NCI-H2196 (cell line): ENCODE data around the gene EHBP1L1.

ENCODE experiments used
- DNase-seq: peaks from one replicate; lab custom pipeline; 2025; ENCODE audit not compliant: unreplicated experiment; lab: John Stamatoyannopoulos, UW

Gene EHBP1L1

GRCh38 chr11:65575568-65576231 is at the start of gene EHBP1L1:
TSS of gene EHBP1L1 (plus strand) at chr11:65576053. CDS start at chr11:65576303, 250 bp downstream.
- peak; percentile 75 for DNase-seq

GRCh38 chr11:65526744-65527143 is 49.1 kb upstream of the EHBP1L1 start:
- no peak for DNase-seq

- DNase-seq: no peak
Observed at GRCh38 chr11:65528819-65529350, 47.0 kb upstream of the EHBP1L1 start.

GRCh38 chr11:65529475-65530156 is 46.2 kb upstream of the EHBP1L1 start:
- DNase-seq: no peak

GRCh38 chr11:65530157-65530496 is 45.7 kb upstream of the EHBP1L1 start:
- DNase-seq: no peak

GRCh38 chr11:65532388-65533064 is 43.3 kb upstream of the EHBP1L1 start:
- DNase-seq: peak; percentile 35

- no peak for DNase-seq
Observed at GRCh38 chr11:65535102-65535501, 40.8 kb upstream of the EHBP1L1 start.

- no peak for DNase-seq
Observed at GRCh38 chr11:65536412-65537295, 39.2 kb upstream of the EHBP1L1 start.

- no peak for DNase-seq
Observed at GRCh38 chr11:65537296-65537597, 38.6 kb upstream of the EHBP1L1 start.

- no peak for DNase-seq
Observed at GRCh38 chr11:65537620-65538231, 38.1 kb upstream of the EHBP1L1 start.

- no peak for DNase-seq
Observed at GRCh38 chr11:65538232-65538914, 37.5 kb upstream of the EHBP1L1 start.

- DNase-seq: no peak
Observed at GRCh38 chr11:65538915-65539743, 36.7 kb upstream of the EHBP1L1 start.

- peak; percentile 43 for DNase-seq
Observed at GRCh38 chr11:65539744-65540289, 36.0 kb upstream of the EHBP1L1 start.

- peak; percentile 87 for DNase-seq
Observed at GRCh38 chr11:65540290-65541092, 35.4 kb upstream of the EHBP1L1 start.

GRCh38 chr11:65541093-65541982 is 34.5 kb upstream of the EHBP1L1 start:
- no peak for DNase-seq

- no peak for DNase-seq
Observed at GRCh38 chr11:65542738-65543390, 33.0 kb upstream of the EHBP1L1 start.

- peak; percentile 53 for DNase-seq
Observed at GRCh38 chr11:65545853-65546216, 30.0 kb upstream of the EHBP1L1 start.
